Measurements from ENCODE around the gene OR2V2. TPM values are rescaled to one million over a fixed set of nuclear protein-coding genes. Genes with fewer than 3 reads are reported as not detected.

Gene OR2V2
- total and polyA plus RNA-seq, 4 donors = not detected

- no peak overlapping the region for H3K4me3 ChIP-seq
- no peak overlapping the region for H3K9ac ChIP-seq (ENCODE audit: insufficient read depth in 1 of 2, low read length in 2 of 2)
- peaks cover 0 to 89% (median 85%) of the 10 kb centered on the region in 3 donors for H3K27me3 ChIP-seq (ENCODE audit: control insufficient read depth in 3 of 3, insufficient read depth in 3 of 3, low read length in 2 of 3)
- TF ChIP-seq, protein P1, sequence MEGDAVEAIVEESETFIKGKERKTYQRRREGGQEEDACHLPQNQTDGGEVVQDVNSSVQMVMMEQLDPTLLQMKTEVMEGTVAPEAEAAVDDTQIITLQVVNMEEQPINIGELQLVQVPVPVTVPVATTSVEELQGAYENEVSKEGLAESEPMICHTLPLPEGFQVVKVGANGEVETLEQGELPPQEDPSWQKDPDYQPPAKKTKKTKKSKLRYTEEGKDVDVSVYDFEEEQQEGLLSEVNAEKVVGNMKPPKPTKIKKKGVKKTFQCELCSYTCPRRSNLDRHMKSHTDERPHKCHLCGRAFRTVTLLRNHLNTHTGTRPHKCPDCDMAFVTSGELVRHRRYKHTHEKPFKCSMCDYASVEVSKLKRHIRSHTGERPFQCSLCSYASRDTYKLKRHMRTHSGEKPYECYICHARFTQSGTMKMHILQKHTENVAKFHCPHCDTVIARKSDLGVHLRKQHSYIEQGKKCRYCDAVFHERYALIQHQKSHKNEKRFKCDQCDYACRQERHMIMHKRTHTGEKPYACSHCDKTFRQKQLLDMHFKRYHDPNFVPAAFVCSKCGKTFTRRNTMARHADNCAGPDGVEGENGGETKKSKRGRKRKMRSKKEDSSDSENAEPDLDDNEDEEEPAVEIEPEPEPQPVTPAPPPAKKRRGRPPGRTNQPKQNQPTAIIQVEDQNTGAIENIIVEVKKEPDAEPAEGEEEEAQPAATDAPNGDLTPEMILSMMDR (IDR thresholded peaks at IDR 0.05; ENCODE audit: control extremely low read depth, extremely low read depth) = no peak
- DNase-seq (no peak), ATAC-seq (ENCODE audit: insufficient read depth, low FRiP score) (no peak)
- peaks cover 0 to 8% (median 7%) of the 10 kb centered on the region in 5 donors for H3K4me1 ChIP-seq (ENCODE audit: control insufficient read depth in 5 of 5, insufficient read depth in 5 of 5, low read length in 5 of 5)
- H3K36me3 ChIP-seq (ENCODE audit: control insufficient read depth in 4 of 4, insufficient read depth in 4 of 4, low read length in 4 of 4) = no peaks in the 10 kb centered on the region
- WGBS, 2 donors = 21 to 28% methylated on average over 33 of the region's 33 CpGs
- peaks cover 0 to 3% (median 0%) of the 10 kb centered on the region in 4 donors for H3K9me3 ChIP-seq (ENCODE audit: control insufficient read depth in 4 of 4, insufficient read depth in 3 of 4, low read length in 3 of 4)
- H3K27ac ChIP-seq (ENCODE audit: low read depth in 1 of 2, low read length in 1 of 2) = no peak overlapping the region
Measured at GRCh38 chr5:181170237-181170825, 22.9 kb downstream of the OR2V2 start.

DNA sequence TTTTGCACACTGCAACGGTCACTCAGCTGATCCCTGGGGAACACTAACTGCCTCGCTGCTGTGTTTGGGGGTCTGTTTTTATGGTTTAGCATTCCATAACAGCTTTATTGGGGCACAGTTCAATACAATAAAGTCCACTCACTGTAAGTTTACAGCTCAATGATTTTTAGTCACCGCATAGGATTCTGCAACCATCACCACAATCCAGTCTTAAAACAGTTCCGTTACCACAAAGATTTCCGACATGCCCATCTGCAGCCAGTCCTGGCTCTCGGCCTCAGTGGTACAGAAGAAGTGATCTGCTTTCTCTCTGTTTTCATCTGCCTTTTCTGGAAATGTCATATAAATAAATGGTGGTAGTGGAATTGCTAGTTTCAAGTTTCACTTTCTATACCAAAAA is 23.6 kb downstream of the OR2V2 start:
- H3K9me3 ChIP-seq (ENCODE audit: control insufficient read depth in 4 of 4, insufficient read depth in 3 of 4, low read length in 3 of 4) = peaks cover 0 to 3% (median 0%) of the 10 kb centered on the region in 4 donors
- no peaks in the 10 kb centered on the region for H3K36me3 ChIP-seq (ENCODE audit: control insufficient read depth in 4 of 4, insufficient read depth in 4 of 4, low read length in 4 of 4)
- H3K9ac ChIP-seq (ENCODE audit: insufficient read depth in 1 of 2, low read length in 2 of 2) = no peak overlapping the region
- no peak overlapping the region for H3K27ac ChIP-seq (ENCODE audit: low read depth in 1 of 2, low read length in 1 of 2)
- H3K4me3 ChIP-seq = no peak overlapping the region
- H3K4me1 ChIP-seq (ENCODE audit: control insufficient read depth in 5 of 5, insufficient read depth in 5 of 5, low read length in 5 of 5) = peaks cover 0 to 8% (median 7%) of the 10 kb centered on the region in 5 donors
- TF ChIP-seq, protein P1 (IDR thresholded peaks at IDR 0.05; ENCODE audit: control extremely low read depth, extremely low read depth) = no peak
- ATAC-seq (ENCODE audit: insufficient read depth, low FRiP score) (no peak), DNase-seq (no peak)
- WGBS, 2 donors = 63 to 64% methylated on average over 6 of the region's 6 CpGs
- H3K27me3 ChIP-seq (ENCODE audit: control insufficient read depth in 3 of 3, insufficient read depth in 3 of 3, low read length in 2 of 3) = peaks cover 0 to 87% (median 81%) of the 10 kb centered on the region in 3 donors

DNA sequence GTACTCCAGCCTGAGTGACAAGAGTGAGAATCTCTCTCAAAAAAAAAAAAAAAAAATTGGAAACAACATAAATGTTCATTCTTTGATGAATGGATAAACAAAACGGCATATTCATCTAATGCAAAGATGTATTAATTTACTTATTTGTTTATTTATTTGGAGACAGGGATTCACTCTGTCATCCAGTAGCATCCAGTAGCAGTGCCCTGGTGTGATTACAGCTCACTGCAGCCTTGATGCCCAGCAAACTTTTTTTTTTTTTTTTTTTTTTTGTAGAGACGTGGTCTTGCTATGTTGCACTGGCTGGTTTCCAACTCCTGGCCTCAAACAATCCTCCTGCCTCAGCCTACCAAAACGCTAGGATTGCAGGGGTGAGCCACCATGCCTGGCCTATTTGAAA is 24.4 kb downstream of the OR2V2 start:
- H3K4me3 ChIP-seq = no peak overlapping the region
- peaks cover 0 to 3% (median 0%) of the 10 kb centered on the region in 4 donors for H3K9me3 ChIP-seq (ENCODE audit: control insufficient read depth in 4 of 4, insufficient read depth in 3 of 4, low read length in 3 of 4)
- peaks cover 0 to 8% (median 7%) of the 10 kb centered on the region in 5 donors for H3K4me1 ChIP-seq (ENCODE audit: control insufficient read depth in 5 of 5, insufficient read depth in 5 of 5, low read length in 5 of 5)
- H3K36me3 ChIP-seq (ENCODE audit: control insufficient read depth in 4 of 4, insufficient read depth in 4 of 4, low read length in 4 of 4) = no peaks in the 10 kb centered on the region
- H3K27me3 ChIP-seq (ENCODE audit: control insufficient read depth in 3 of 3, insufficient read depth in 3 of 3, low read length in 2 of 3) = peaks cover 0 to 86% (median 80%) of the 10 kb centered on the region in 3 donors
- 49 to 52% methylated on average over 3 of the region's 3 CpGs for WGBS, 2 donors
- no peak overlapping the region for H3K9ac ChIP-seq (ENCODE audit: insufficient read depth in 1 of 2, low read length in 2 of 2)
- DNase-seq (no peak), ATAC-seq (ENCODE audit: insufficient read depth, low FRiP score) (no peak)
- TF ChIP-seq, protein P1 (IDR thresholded peaks at IDR 0.05; ENCODE audit: control extremely low read depth, extremely low read depth) = no peak
- H3K27ac ChIP-seq (ENCODE audit: low read depth in 1 of 2, low read length in 1 of 2) = no peak overlapping the region

Data from lung (tissue), 12 donors.